Hematopoietic multipotent progenitor cell treated with erythropoietin and hydrocortisone succinate and interleukin-3 and kit ligand, for 8 days (in vitro differentiated cells): ENCODE data around the gene MYT1.

ENCODE experiments used
- DNase-seq: peaks from one replicate; pipeline ENCODE4 v3.0.0-alpha.2; 2015

Gene MYT1

GRCh38 chr20:64254156-64254555 lies 89.9 kb downstream of the MYT1 start:
- no peak for DNase-seq

- DNase-seq, result peak; percentile 20
Observed at GRCh38 chr20:64254571-64255360, 90.5 kb downstream of the MYT1 start.

GRCh38 chr20:64255361-64256281 lies 91.4 kb downstream of the MYT1 start, which contains the start of gene PCMTD2:
TSS of gene PCMTD2 (plus strand) at chr20:64255748. CDS start at chr20:64259966, 4,218 bp downstream.
- peak; percentile 88 for DNase-seq

- peak; percentile 19 for DNase-seq
Observed at GRCh38 chr20:64256282-64256935, 92.2 kb downstream of the MYT1 start.

GRCh38 chr20:64257107-64257757 lies 93.0 kb downstream of the MYT1 start:
- DNase-seq, result no peak

GRCh38 chr20:64258071-64258823 lies 94.0 kb downstream of the MYT1 start:
- no peak for DNase-seq

GRCh38 chr20:64260239-64260638 lies 96.0 kb downstream of the MYT1 start:
- DNase-seq, result no peak

GRCh38 chr20:64261138-64261537 lies 96.9 kb downstream of the MYT1 start:
- DNase-seq, result no peak

GRCh38 chr20:64264091-64264490 lies 99.8 kb downstream of the MYT1 start:
- no peak for DNase-seq

- DNase-seq, result no peak
Observed at GRCh38 chr20:64265201-64265600, 100.9 kb downstream of the MYT1 start.

- DNase-seq, result no peak
Observed at GRCh38 chr20:64266988-64267387, 102.7 kb downstream of the MYT1 start.

- no peak for DNase-seq
Observed at GRCh38 chr20:64268174-64268573, 103.9 kb downstream of the MYT1 start.

- DNase-seq, result no peak
Observed at GRCh38 chr20:64269604-64270411, 105.6 kb downstream of the MYT1 start.

GRCh38 chr20:64271636-64272035 lies 107.4 kb downstream of the MYT1 start:
- DNase-seq, result no peak

- DNase-seq, result no peak
Observed at GRCh38 chr20:64273109-64273508, 108.9 kb downstream of the MYT1 start.

- DNase-seq, result no peak
Observed at GRCh38 chr20:64276817-64277216, 112.6 kb downstream of the MYT1 start.

- no peak for DNase-seq
Observed at GRCh38 chr20:64277571-64278316, 113.5 kb downstream of the MYT1 start.

GRCh38 chr20:64278317-64278681 lies 114.0 kb downstream of the MYT1 start:
- no peak for DNase-seq

GRCh38 chr20:64279826-64280459 lies 115.7 kb downstream of the MYT1 start:
- DNase-seq, result no peak

GRCh38 chr20:64280460-64280843 lies 116.2 kb downstream of the MYT1 start:
- no peak for DNase-seq
